ENCODE measurements around the gene DUSP15. TPM values are rescaled to one million over a fixed set of nuclear protein-coding genes. Genes with fewer than 3 reads are reported as not detected.

DUSP15 gene
- total and polyA plus RNA-seq, 9 of the 15 experiments (the other 6 are each of a cell fraction or from before 2014, with no cell fraction given): 0.34 TPM; not detected in 8

DNA sequence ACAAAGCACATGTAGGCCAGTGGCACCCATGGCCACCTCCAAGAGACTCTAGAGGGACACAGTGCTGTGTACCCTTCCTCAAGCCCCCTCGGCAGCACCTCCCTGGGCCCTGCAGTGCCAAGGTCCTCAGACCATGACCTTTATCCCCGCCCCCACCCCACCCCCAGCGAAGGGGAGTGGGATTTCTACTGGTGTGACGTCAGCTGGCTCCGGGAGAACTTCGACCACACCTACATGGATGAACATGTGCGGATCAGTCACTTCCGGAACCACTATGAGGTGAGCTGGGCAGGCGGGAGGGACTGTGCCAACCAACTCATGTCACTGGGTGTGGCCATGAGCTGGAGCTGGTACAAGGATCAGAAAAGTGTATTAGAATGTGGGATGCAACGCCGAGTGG is 38.1 kb upstream of the DUSP15 start:
- Histone ChIP-seq H3K4me2 (ENCODE audit: insufficient read depth, low read length) (no peak overlapping the region), H3K4me1 (replicated peaks in 1 of 2; ENCODE audit: control insufficient read depth in 2 of 2, insufficient read depth in 2 of 2, low read length in 2 of 2) (no peaks in the 10 kb centered on the region; a peak in 2 of 5 replicates), H3K79me2 (ENCODE audit: control insufficient read depth, insufficient read depth, low read length) (no peaks in the 10 kb centered on the region), H3K9ac (ENCODE audit: insufficient read depth in 1 of 2, low read depth in 2 of 2, low read length in 2 of 2) (no peak overlapping the region), H4K20me1 (replicated peaks; ENCODE audit: control insufficient read depth, insufficient read depth, low read length) (no peaks in the 10 kb centered on the region), H3K36me3 (ENCODE audit: control insufficient read depth, insufficient read depth, low read length) (no peaks in the 10 kb centered on the region), H3K4me3 (no peak overlapping the region), H3K27ac (ENCODE audit: extremely low read depth, low read depth, low read length) (no peak overlapping the region), H3K9me1 (ENCODE audit: control insufficient read depth, insufficient read depth, low read length) (no peaks in the 10 kb centered on the region), H3K27me3 (ENCODE audit: control insufficient read depth in 2 of 2, insufficient read depth in 2 of 2, low read length in 2 of 2) (peaks cover 2 to 32% of the 10 kb centered on the region in 2 experiments; a peak in 3 of 5 replicates), H3K9me3 (replicated peaks; ENCODE audit: control insufficient read depth, insufficient read depth, low read depth, low read length) (no peaks in the 10 kb centered on the region), H2AFZ (ENCODE audit: low read depth, low read length) (no peak overlapping the region)
- FAIRE-seq: no peak
- WGBS (ENCODE audit: insufficient coverage, low coverage, missing lambda C conversion rate): 33% methylated on average over 11 of the region's 11 CpGs
- in situ Hi-C loops (cut with MboI) (no loop called here), intact Hi-C loops (cut with micrococcal nuclease) (no loop called here)
- ChIA-PET CTCF (ENCODE audit: low intra/inter-chr PET ratio) (no interaction called here), POLR2A (interaction anchor here (1.1 kb wide), 1 partner anchor 9 kb away, joined by 7 read pairs; no protein-coding TSS in a partner anchor)
- no peak for DNase-seq (ENCODE audit: extremely low read depth in 1 of 4, low spot score in 3 of 4)
- no peak for ATAC-seq
- BruUV-seq (replicated peaks): no TSS peak
- TF ChIP-seq, protein P1, sequence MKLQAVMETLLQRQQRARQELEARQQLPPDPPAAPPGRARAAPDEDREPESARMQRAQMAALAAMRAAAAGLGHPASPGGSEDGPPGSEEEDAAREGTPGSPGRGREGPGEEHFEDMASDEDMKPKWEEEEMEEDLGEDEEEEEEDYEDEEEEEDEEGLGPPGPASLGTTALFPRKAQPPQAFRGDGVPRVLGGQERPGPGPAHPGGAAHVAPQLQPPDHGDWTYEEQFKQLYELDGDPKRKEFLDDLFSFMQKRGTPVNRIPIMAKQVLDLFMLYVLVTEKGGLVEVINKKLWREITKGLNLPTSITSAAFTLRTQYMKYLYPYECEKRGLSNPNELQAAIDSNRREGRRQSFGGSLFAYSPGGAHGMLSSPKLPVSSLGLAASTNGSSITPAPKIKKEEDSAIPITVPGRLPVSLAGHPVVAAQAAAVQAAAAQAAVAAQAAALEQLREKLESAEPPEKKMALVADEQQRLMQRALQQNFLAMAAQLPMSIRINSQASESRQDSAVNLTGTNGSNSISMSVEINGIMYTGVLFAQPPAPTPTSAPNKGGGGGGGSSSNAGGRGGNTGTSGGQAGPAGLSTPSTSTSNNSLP (IDR thresholded peaks at IDR 0.05; ENCODE audit: borderline replicate concordance, low read depth, low read length): no peak
- TF ChIP-seq ZNF184 (CRISPR knock-in tag; IDR thresholded peaks at IDR 0.05): no peak
- no peak for TF ChIP-seq CREB1 (IDR thresholded peaks at IDR 0.05)
- TF ChIP-seq CREB1 (CRISPR knock-in tag; IDR thresholded peaks at IDR 0.05): no peak
- TF ChIP-seq, protein P2, sequence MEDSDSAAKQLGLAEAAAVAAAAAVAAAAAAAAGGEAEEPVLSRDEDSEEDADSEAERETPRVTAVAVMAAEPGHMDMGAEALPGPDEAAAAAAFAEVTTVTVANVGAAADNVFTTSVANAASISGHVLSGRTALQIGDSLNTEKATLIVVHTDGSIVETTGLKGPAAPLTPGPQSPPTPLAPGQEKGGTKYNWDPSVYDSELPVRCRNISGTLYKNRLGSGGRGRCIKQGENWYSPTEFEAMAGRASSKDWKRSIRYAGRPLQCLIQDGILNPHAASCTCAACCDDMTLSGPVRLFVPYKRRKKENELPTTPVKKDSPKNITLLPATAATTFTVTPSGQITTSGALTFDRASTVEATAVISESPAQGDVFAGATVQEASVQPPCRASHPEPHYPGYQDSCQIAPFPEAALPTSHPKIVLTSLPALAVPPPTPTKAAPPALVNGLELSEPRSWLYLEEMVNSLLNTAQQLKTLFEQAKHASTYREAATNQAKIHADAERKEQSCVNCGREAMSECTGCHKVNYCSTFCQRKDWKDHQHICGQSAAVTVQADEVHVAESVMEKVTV (CRISPR knock-in tag; IDR thresholded peaks at IDR 0.05): no peak
- no peak for TF ChIP-seq LCOR (CRISPR knock-in tag; IDR thresholded peaks at IDR 0.05)
- no peak for TF ChIP-seq RBM15 (IDR thresholded peaks at IDR 0.05; ENCODE audit: insufficient read depth, low read length)
- TF ChIP-seq, protein P3, sequence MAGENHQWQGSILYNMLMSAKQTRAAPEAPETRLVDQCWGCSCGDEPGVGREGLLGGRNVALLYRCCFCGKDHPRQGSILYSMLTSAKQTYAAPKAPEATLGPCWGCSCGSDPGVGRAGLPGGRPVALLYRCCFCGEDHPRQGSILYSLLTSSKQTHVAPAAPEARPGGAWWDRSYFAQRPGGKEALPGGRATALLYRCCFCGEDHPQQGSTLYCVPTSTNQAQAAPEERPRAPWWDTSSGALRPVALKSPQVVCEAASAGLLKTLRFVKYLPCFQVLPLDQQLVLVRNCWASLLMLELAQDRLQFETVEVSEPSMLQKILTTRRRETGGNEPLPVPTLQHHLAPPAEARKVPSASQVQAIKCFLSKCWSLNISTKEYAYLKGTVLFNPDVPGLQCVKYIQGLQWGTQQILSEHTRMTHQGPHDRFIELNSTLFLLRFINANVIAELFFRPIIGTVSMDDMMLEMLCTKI (IDR thresholded peaks at IDR 0.05; ENCODE audit: partially characterized antibody): no peak
- no peak for TF ChIP-seq ETV5 (CRISPR knock-in tag; IDR thresholded peaks at IDR 0.05; ENCODE audit: low read depth)
- TF ChIP-seq, protein P4, sequence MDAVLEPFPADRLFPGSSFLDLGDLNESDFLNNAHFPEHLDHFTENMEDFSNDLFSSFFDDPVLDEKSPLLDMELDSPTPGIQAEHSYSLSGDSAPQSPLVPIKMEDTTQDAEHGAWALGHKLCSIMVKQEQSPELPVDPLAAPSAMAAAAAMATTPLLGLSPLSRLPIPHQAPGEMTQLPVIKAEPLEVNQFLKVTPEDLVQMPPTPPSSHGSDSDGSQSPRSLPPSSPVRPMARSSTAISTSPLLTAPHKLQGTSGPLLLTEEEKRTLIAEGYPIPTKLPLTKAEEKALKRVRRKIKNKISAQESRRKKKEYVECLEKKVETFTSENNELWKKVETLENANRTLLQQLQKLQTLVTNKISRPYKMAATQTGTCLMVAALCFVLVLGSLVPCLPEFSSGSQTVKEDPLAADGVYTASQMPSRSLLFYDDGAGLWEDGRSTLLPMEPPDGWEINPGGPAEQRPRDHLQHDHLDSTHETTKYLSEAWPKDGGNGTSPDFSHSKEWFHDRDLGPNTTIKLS (IDR thresholded peaks at IDR 0.05; ENCODE audit: borderline replicate concordance, low read depth): no peak
- TF ChIP-seq, protein P5, sequence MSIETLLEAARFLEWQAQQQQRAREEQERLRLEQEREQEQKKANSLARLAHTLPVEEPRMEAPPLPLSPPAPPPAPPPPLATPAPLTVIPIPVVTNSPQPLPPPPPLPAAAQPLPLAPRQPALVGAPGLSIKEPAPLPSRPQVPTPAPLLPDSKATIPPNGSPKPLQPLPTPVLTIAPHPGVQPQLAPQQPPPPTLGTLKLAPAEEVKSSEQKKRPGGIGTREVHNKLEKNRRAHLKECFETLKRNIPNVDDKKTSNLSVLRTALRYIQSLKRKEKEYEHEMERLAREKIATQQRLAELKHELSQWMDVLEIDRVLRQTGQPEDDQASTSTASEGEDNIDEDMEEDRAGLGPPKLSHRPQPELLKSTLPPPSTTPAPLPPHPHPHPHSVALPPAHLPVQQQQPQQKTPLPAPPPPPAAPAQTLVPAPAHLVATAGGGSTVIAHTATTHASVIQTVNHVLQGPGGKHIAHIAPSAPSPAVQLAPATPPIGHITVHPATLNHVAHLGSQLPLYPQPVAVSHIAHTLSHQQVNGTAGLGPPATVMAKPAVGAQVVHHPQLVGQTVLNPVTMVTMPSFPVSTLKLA (conservative IDR thresholded peaks at IDR 0.05): no peak
- no peak for TF ChIP-seq ZSCAN32 (CRISPR knock-in tag; IDR thresholded peaks at IDR 0.05)
- no peak for TF ChIP-seq PML (IDR thresholded peaks at IDR 0.05; ENCODE audit: low read length)
- TF ChIP-seq, protein P6, sequence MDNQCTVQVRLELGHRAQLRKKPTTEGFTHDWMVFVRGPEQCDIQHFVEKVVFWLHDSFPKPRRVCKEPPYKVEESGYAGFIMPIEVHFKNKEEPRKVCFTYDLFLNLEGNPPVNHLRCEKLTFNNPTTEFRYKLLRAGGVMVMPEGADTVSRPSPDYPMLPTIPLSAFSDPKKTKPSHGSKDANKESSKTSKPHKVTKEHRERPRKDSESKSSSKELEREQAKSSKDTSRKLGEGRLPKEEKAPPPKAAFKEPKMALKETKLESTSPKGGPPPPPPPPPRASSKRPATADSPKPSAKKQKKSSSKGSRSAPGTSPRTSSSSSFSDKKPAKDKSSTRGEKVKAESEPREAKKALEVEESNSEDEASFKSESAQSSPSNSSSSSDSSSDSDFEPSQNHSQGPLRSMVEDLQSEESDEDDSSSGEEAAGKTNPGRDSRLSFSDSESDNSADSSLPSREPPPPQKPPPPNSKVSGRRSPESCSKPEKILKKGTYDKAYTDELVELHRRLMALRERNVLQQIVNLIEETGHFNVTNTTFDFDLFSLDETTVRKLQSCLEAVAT (IDR thresholded peaks at IDR 0.05): no peak
